Measurements from ENCODE around the gene TAF13. TPM values are rescaled to one million over a fixed set of nuclear protein-coding genes. Genes with fewer than 3 reads are reported as not detected.

The TAF13 gene
- total RNA-seq, 1 donor from 2014 or later = 143 TPM

- Histone ChIP-seq H3K4me3 (ENCODE audit: insufficient read depth, low read depth, low read length) (peak overlapping the region; percentile 19), H3K36me3 (ENCODE audit: insufficient read depth, low read length) (no peaks in the 10 kb centered on the region), H3K4me2 (ENCODE audit: low read length) (peak overlapping the region; percentile 81), H3K27me3 (ENCODE audit: insufficient read depth, low read length) (peaks cover 29% of the 10 kb centered on the region), H3K4me1 (ENCODE audit: insufficient read depth, low read length) (peaks cover 11% of the 10 kb centered on the region), H2AFZ (ENCODE audit: low read depth, low read length) (peak overlapping the region; percentile 74), H3K9ac (ENCODE audit: low read length) (peak overlapping the region; percentile 61), H3K9me3 (ENCODE audit: insufficient read depth, low read depth, low read length) (no peaks in the 10 kb centered on the region), H4K20me1 (ENCODE audit: insufficient read depth, low read length) (no peaks in the 10 kb centered on the region), H3K79me2 (ENCODE audit: insufficient read depth, low read length) (no peaks in the 10 kb centered on the region), H3K27ac (ENCODE audit: low read depth, low read length) (no peak overlapping the region)
- Mint-ChIP-seq H3K36me3 (ENCODE audit: low read depth, unreplicated experiment) (peaks cover 2% of the 10 kb centered on the region), H3K27me3 (ENCODE audit: low read depth, unreplicated experiment) (peaks cover 64% of the 10 kb centered on the region), H3K4me1 (ENCODE audit: low read depth, unreplicated experiment) (no peaks in the 10 kb centered on the region), H3K27ac (ENCODE audit: unreplicated experiment) (peak overlapping the region; percentile 71), H3K4me3 (ENCODE audit: unreplicated experiment) (peak overlapping the region; percentile 68), H3K9me3 (ENCODE audit: unreplicated experiment) (peaks cover 1% of the 10 kb centered on the region)
- DNase-seq (ENCODE audit: low read depth) = peak; percentile 67
- TF ChIP-seq CTCF (IDR thresholded peaks at IDR 0.05; ENCODE audit: insufficient read depth, low read depth, low read length) (peak; percentile 91), EZH2 (IDR thresholded peaks at IDR 0.05; ENCODE audit: insufficient read depth, low read length) (no peak)
- no peak for FAIRE-seq
Measured at GRCh38 chr1:109112652-109113285, 37.0 kb upstream of the TAF13 start.

- Histone ChIP-seq H3K27ac (ENCODE audit: low read depth, low read length) (no peak overlapping the region), H4K20me1 (ENCODE audit: insufficient read depth, low read length) (no peaks in the 10 kb centered on the region), H3K27me3 (ENCODE audit: insufficient read depth, low read length) (peaks cover 29% of the 10 kb centered on the region), H3K4me3 (ENCODE audit: insufficient read depth, low read depth, low read length) (peak overlapping the region; percentile 19), H3K4me2 (ENCODE audit: low read length) (peak overlapping the region; percentile 81), H3K9ac (ENCODE audit: low read length) (peak overlapping the region; percentile 61), H3K9me3 (ENCODE audit: insufficient read depth, low read depth, low read length) (no peaks in the 10 kb centered on the region), H3K79me2 (ENCODE audit: insufficient read depth, low read length) (no peaks in the 10 kb centered on the region), H3K4me1 (ENCODE audit: insufficient read depth, low read length) (peaks cover 11% of the 10 kb centered on the region), H3K36me3 (ENCODE audit: insufficient read depth, low read length) (no peaks in the 10 kb centered on the region), H2AFZ (ENCODE audit: low read depth, low read length) (peak overlapping the region; percentile 2)
- Mint-ChIP-seq H3K4me3 (ENCODE audit: unreplicated experiment) (no peak overlapping the region), H3K27ac (ENCODE audit: unreplicated experiment) (peak overlapping the region; percentile 79), H3K9me3 (ENCODE audit: unreplicated experiment) (peaks cover 1% of the 10 kb centered on the region), H3K27me3 (ENCODE audit: low read depth, unreplicated experiment) (peaks cover 62% of the 10 kb centered on the region), H3K36me3 (ENCODE audit: low read depth, unreplicated experiment) (peaks cover 2% of the 10 kb centered on the region), H3K4me1 (ENCODE audit: low read depth, unreplicated experiment) (no peaks in the 10 kb centered on the region)
- no peak for TF ChIP-seq CTCF (IDR thresholded peaks at IDR 0.05; ENCODE audit: insufficient read depth, low read depth, low read length)
- no peak for TF ChIP-seq EZH2 (IDR thresholded peaks at IDR 0.05; ENCODE audit: insufficient read depth, low read length)
- no peak for DNase-seq (ENCODE audit: low read depth)
- no peak for FAIRE-seq
Measured at GRCh38 chr1:109112056-109112651, 36.4 kb upstream of the TAF13 start.
